Type B pancreatic cell (in vitro differentiated cells): ENCODE measurements around the gene OSER1. TPM values are rescaled to one million over a fixed set of nuclear protein-coding genes. Genes with fewer than 3 reads are reported as not detected.
A peak's percentile ranks its signal among the peaks of the same experiment; 100 is the strongest.

Experiments
- DNase-seq: peaks from one replicate; pipeline ENCODE4 v3.0.0; 2021; ENCODE audit warnings: mixed read lengths; ENCODE audit not compliant: unreplicated experiment; ENCODE audit errors: extremely low spot score
- H3K27ac Mint-ChIP-seq: 2 replicates; pipeline ENCODE4 v1.8.0; 2021; ENCODE audit warnings: mild to moderate bottlenecking, mixed read lengths
- H3K27me3 Mint-ChIP-seq: 2 replicates; pipeline ENCODE4 v1.8.0; 2021; ENCODE audit warnings: mixed read lengths
- H3K36me3 Mint-ChIP-seq: 2 replicates; pipeline ENCODE4 v1.8.0; 2021; ENCODE audit warnings: mixed read lengths
- H3K4me1 Mint-ChIP-seq: one replicate; pipeline ENCODE4 v1.8.0; 2021; ENCODE audit warnings: mixed read lengths; ENCODE audit not compliant: unreplicated experiment
- H3K4me3 Mint-ChIP-seq: 2 replicates; pipeline ENCODE4 v1.8.0; 2021; ENCODE audit warnings: mild to moderate bottlenecking, mixed read lengths
- H3K9me3 Mint-ChIP-seq: 2 replicates; pipeline ENCODE4 v1.8.0; 2021; ENCODE audit warnings: mixed read lengths
- CTCF ChIP-seq: fragments of 200-600 bp; sonication (generic); conservative IDR thresholded peaks from 2 replicates; pipeline ENCODE4 v1.5.0; 2021; ENCODE audit warnings: antibody characterized with exemption, mild to moderate bottlenecking
- total RNA-seq: library from RNA; stranded (reverse); gene quantifications from 2 replicates; pipeline ENCODE4 v1.2.1, GENCODE V29; 2021; ENCODE audit warnings: low replicate concordance

The OSER1 gene
- total RNA-seq, 1 donor from 2014 or later = 31.1 TPM

DNA sequence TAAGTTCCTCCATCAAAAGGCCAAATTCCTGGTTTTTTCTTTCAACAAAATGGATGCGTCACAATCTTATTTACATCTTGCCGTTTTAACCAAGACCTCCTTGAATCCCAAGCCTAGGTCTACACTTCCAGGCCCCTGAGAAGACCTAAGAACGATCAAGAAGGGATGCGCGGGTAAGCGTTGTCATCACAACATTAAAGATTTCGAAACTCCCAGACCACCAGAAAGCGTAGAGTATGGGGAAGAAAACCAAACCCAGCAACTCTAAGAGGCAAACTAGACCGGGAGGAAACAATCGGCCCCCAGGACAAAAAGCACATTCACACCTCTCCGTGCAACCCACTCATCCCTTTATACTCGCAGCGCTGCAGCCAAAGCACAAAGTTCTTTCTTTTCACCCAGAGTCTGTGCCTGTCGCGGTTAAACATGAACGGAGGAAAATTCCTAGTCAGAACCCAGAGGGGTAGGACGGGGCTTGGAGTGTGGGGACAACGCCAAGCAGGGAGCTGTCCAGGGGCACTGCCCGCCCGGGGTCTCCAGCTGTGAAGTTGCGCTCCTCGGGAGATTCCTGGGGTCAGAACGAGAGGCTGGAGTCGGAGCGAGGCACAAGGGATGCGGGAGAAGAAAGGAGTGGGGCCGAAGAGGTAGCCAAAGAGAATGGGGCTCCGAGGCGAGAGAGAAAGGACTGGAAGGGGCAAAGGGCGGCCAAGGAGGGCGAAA is 725 bp downstream of the OSER1 start:
- DNase-seq = no peak
- peaks cover 10% of the 10 kb centered on the region for H3K36me3 Mint-ChIP-seq
- no peaks in the 10 kb centered on the region for H3K27me3 Mint-ChIP-seq
- H3K9me3 Mint-ChIP-seq = no peaks in the 10 kb centered on the region
- peak overlapping the region; percentile 99 for H3K27ac Mint-ChIP-seq
- peak overlapping the region; percentile 96 for H3K4me3 Mint-ChIP-seq
- TF ChIP-seq CTCF = peak; percentile 3
- H3K4me1 Mint-ChIP-seq = peaks cover 44% of the 10 kb centered on the region

DNA sequence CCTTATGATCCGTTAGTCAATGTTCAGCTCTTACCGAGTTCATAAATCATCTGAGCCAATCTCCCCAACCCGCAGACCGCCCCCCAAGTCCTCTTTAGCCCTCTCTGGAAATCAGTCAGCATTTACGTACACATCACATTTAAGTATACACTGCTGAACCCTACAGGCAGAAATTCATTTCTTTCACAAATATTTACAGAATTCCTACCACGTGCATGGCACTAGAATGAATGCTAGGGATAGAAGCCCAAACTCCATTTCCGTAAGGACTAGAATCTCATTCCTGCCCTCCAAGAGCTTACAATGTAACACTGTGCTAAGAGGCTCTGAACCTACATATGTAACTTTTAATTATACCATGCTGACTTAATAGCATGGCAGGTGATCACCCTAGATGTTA is 1.8 kb downstream of the OSER1 start:
- peaks cover 48% of the 10 kb centered on the region for H3K4me1 Mint-ChIP-seq
- H3K27ac Mint-ChIP-seq = peak overlapping the region; percentile 99
- no peak for TF ChIP-seq CTCF
- peak overlapping the region; percentile 96 for H3K4me3 Mint-ChIP-seq
- H3K9me3 Mint-ChIP-seq = no peaks in the 10 kb centered on the region
- DNase-seq = no peak
- H3K27me3 Mint-ChIP-seq = no peaks in the 10 kb centered on the region
- peaks cover 14% of the 10 kb centered on the region for H3K36me3 Mint-ChIP-seq

DNA sequence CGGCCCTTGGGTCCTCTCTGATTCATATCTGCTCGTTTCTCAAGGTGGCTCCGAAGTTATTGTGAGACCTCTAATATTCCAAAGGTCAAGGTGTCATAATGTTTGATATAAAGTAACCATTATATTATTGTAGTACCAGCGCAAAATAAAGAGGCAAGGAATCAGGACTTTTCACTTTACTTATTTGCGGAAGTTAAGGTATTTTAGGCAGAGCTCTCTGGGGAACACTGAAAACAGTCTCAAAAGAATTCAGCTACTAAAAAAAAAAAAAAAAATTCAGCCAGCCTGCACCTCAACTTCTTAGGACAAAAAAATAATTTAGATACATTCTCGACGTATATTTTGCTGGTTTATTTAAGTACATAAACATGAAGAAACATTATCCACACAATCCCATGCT is 2.4 kb downstream of the OSER1 start:
- peaks cover 48% of the 10 kb centered on the region for H3K4me1 Mint-ChIP-seq

DNA sequence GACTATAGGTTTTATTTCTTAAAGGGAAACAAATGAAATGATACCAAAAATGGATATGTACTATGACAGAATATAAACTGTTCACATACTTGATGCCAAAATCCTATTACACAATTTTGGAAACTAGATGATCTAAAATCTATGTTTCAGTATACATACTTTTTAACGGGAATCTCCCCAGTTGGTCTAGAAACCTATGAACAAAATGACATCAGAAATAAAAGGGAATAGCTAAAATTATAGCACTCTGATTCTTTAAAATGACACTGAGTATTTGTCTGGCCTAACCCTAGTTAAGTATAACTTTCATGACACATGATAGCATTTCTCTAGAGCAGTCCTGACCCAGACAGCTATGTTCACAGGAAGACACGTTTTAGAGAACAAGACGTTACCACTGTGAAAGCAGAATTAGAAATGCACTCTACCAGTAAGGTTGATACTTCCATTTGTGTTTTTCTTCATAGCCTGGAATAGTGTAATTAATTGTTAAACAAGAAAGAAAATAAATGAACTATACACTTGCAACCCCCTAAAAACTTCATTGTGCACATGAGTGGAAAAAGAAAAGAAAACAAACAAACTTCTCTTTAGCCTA is 3.3 kb downstream of the OSER1 start:
- H3K4me3 Mint-ChIP-seq = peak overlapping the region; percentile 69
- H3K27ac Mint-ChIP-seq = peak overlapping the region; percentile 73
- H3K36me3 Mint-ChIP-seq = peaks cover 26% of the 10 kb centered on the region
- no peak for TF ChIP-seq CTCF
- no peaks in the 10 kb centered on the region for H3K27me3 Mint-ChIP-seq
- DNase-seq = no peak
- no peaks in the 10 kb centered on the region for H3K9me3 Mint-ChIP-seq
- H3K4me1 Mint-ChIP-seq = peaks cover 48% of the 10 kb centered on the region

More for the DNA sequence above, 2.4 kb downstream of the OSER1 start:
- H3K4me3 Mint-ChIP-seq = peak overlapping the region; percentile 96
- H3K27ac Mint-ChIP-seq = peak overlapping the region; percentile 99
- H3K36me3 Mint-ChIP-seq = peaks cover 18% of the 10 kb centered on the region
- no peaks in the 10 kb centered on the region for H3K9me3 Mint-ChIP-seq
- no peak for DNase-seq
- H3K27me3 Mint-ChIP-seq = no peaks in the 10 kb centered on the region
- TF ChIP-seq CTCF = no peak

GRCh38 chr20:44206132-44206531 is 4.4 kb downstream of the OSER1 start:
- Mint-ChIP-seq H3K27ac (peak overlapping the region; percentile 68), H3K4me1 (peaks cover 41% of the 10 kb centered on the region), H3K36me3 (peaks cover 33% of the 10 kb centered on the region), H3K9me3 (no peaks in the 10 kb centered on the region), H3K4me3 (peak overlapping the region; percentile 12), H3K27me3 (no peaks in the 10 kb centered on the region)
- no peak for DNase-seq
- no peak for TF ChIP-seq CTCF
